ENCODE measurements around the gene ARMC3.
"Not testable (repeated sequence)": the region's sequence is repeated elsewhere in the genome, so short reads cannot be mapped to it uniquely, and the experiment has no call there.

DNA sequence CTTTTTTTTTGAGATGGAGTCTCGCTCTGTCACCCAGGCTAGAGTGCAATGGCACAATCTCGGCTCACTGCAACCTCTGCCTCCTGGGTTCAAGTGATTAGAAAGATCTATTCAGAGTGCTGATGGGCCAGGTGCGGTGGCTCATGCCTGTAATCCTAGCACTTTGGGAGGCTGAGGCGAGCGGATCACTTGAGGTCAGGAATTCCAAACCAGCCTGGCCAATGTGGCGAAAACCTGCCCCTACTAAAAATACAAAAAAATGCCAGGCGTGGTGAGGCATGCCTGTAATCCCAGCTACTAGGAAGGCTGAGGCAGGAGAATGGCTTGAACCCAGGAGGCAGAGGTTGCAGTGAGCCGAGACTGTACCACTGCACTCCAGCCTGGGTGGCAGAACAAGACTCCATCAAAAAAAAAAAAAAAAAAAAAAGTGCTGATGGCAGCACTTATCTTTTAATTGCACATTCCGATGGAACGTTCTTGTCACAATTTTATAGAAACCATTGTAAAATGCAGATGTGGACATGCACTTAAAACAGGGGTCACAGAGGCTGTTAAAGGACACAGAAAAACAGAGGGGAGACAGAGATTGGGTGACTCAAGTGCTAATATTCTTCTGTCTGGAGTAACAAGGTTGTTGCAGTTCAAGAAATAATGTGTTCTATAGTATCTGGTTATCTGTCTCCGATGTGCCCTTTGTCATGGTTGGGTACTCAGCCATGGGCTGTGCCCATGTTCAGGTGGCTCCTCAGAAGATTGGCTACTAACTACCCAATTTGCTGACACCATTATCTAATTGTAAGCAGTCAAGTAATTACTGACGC, 142.4 kb downstream of the ARMC3 start:
- TF ChIP-seq, protein P1, sequence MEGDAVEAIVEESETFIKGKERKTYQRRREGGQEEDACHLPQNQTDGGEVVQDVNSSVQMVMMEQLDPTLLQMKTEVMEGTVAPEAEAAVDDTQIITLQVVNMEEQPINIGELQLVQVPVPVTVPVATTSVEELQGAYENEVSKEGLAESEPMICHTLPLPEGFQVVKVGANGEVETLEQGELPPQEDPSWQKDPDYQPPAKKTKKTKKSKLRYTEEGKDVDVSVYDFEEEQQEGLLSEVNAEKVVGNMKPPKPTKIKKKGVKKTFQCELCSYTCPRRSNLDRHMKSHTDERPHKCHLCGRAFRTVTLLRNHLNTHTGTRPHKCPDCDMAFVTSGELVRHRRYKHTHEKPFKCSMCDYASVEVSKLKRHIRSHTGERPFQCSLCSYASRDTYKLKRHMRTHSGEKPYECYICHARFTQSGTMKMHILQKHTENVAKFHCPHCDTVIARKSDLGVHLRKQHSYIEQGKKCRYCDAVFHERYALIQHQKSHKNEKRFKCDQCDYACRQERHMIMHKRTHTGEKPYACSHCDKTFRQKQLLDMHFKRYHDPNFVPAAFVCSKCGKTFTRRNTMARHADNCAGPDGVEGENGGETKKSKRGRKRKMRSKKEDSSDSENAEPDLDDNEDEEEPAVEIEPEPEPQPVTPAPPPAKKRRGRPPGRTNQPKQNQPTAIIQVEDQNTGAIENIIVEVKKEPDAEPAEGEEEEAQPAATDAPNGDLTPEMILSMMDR (IDR thresholded peaks at IDR 0.05): not testable (repeated sequence)
- TF ChIP-seq POLR2A (IDR thresholded peaks at IDR 0.05): not testable (repeated sequence)

Data from esophagus squamous epithelium (tissue), 4 donors.